Measurements from ENCODE around the gene ABCA10.

- TF ChIP-seq POLR2AphosphoS5 (IDR thresholded peaks at IDR 0.05), result no peak
- no peak for TF ChIP-seq CTCF (IDR thresholded peaks at IDR 0.05)
These were observed 74.4 kb downstream of the ABCA10 start for GRCh38 chr17:69154267-69154666.

Measured in breast epithelium (tissue), 3 donors.